ENCODE measurements around the gene OTOR.

The OTOR gene

DNA sequence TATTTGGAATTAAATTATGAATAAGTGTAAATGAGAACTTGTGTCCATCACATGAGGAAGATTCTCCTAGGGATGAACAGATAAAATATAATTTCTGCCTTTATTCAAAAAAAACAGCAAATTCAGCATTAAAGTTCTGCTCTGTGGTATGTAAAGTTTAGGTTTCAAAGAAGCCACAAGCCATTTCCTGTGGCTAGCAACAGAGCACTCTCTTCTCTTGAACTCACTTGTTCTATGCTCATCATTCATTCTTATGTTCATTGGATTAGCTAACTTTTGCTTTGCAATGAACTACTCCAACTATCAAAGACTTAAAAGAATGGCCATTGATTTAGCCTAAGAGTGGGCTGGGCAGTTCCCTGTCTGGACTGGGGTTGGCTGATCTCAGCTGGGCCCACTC, 39.1 kb upstream of the OTOR start:
- ChIA-PET POLR2A (no interaction called here), CTCF (no interaction called here)
- TF ChIP-seq BHLHE40 (IDR thresholded peaks at IDR 0.05; ENCODE audit: borderline replicate concordance) (no peak), FOXK2 (IDR thresholded peaks at IDR 0.05) (no peak), CTBP1 (IDR thresholded peaks at IDR 0.05; ENCODE audit: borderline replicate concordance) (no peak), LEF1 (IDR thresholded peaks at IDR 0.05; ENCODE audit: borderline replicate concordance) (no peak), TARDBP (IDR thresholded peaks at IDR 0.05) (no peak), ZNF384 (IDR thresholded peaks at IDR 0.05) (no peak), FOXM1 (IDR thresholded peaks at IDR 0.05; ENCODE audit: borderline replicate concordance) (no peak), NFRKB (IDR thresholded peaks at IDR 0.05) (no peak), L3MBTL2 (conservative IDR thresholded peaks at IDR 0.05) (no peak), SP1 (IDR thresholded peaks at IDR 0.05) (no peak), ARNT (IDR thresholded peaks at IDR 0.05) (no peak), HDGF (IDR thresholded peaks at IDR 0.05; ENCODE audit: borderline replicate concordance) (no peak), ELF4 (IDR thresholded peaks at IDR 0.05) (no peak), SUZ12 (IDR thresholded peaks at IDR 0.05) (no peak), FOXA1 (IDR thresholded peaks at IDR 0.05) (no peak)
- TF ChIP-seq, protein P1, sequence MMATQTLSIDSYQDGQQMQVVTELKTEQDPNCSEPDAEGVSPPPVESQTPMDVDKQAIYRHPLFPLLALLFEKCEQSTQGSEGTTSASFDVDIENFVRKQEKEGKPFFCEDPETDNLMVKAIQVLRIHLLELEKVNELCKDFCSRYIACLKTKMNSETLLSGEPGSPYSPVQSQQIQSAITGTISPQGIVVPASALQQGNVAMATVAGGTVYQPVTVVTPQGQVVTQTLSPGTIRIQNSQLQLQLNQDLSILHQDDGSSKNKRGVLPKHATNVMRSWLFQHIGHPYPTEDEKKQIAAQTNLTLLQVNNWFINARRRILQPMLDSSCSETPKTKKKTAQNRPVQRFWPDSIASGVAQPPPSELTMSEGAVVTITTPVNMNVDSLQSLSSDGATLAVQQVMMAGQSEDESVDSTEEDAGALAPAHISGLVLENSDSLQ (IDR thresholded peaks at IDR 0.05) = no peak
- DNase-seq (ENCODE audit: extremely low spot score) = no peak

DNA sequence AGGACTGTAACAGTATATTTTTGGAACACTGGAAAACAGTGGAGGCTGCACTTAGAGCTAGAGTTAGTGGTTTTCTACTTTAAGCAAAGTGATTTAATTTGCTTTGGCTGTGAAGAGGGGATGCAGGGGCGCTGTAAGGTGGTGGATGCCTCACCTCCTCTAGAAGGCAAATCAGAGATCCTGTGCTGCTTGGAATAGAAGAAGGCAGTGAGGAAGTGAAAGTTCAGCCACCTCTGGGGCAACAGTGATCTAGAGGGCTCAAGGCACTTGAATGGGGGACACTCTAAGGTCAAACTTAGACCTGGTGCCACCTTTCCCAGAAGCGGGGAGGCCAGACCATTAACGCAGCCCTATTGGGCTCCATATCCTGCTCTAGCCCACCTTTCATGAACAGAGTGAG, 37.4 kb upstream of the OTOR start:
- ChIA-PET CTCF (interaction anchor here (1.3 kb wide), 1 partner anchor 193 kb away, joined by 3 read pairs; no protein-coding TSS in a partner anchor), POLR2A (no interaction called here)
- no peak for DNase-seq (ENCODE audit: extremely low spot score)
- no peak for TF ChIP-seq FOXK2 (IDR thresholded peaks at IDR 0.05)
- no peak for TF ChIP-seq FOXA1 (IDR thresholded peaks at IDR 0.05)
- no peak for TF ChIP-seq ELF4 (IDR thresholded peaks at IDR 0.05)
- TF ChIP-seq FOXM1 (IDR thresholded peaks at IDR 0.05; ENCODE audit: borderline replicate concordance) = no peak
- TF ChIP-seq L3MBTL2 (conservative IDR thresholded peaks at IDR 0.05) = no peak
- TF ChIP-seq ARNT (IDR thresholded peaks at IDR 0.05) = no peak
- no peak for TF ChIP-seq NFRKB (IDR thresholded peaks at IDR 0.05)
- TF ChIP-seq SP1 (IDR thresholded peaks at IDR 0.05) = no peak
- no peak for TF ChIP-seq SUZ12 (IDR thresholded peaks at IDR 0.05)
- TF ChIP-seq, protein P1 (IDR thresholded peaks at IDR 0.05) = no peak
- no peak for TF ChIP-seq TARDBP (IDR thresholded peaks at IDR 0.05)
- no peak for TF ChIP-seq HDGF (IDR thresholded peaks at IDR 0.05; ENCODE audit: borderline replicate concordance)
- no peak for TF ChIP-seq BHLHE40 (IDR thresholded peaks at IDR 0.05; ENCODE audit: borderline replicate concordance)
- TF ChIP-seq ZNF384 (IDR thresholded peaks at IDR 0.05) = no peak
- no peak for TF ChIP-seq LEF1 (IDR thresholded peaks at IDR 0.05; ENCODE audit: borderline replicate concordance)
- TF ChIP-seq CTBP1 (IDR thresholded peaks at IDR 0.05; ENCODE audit: borderline replicate concordance) = no peak

DNA sequence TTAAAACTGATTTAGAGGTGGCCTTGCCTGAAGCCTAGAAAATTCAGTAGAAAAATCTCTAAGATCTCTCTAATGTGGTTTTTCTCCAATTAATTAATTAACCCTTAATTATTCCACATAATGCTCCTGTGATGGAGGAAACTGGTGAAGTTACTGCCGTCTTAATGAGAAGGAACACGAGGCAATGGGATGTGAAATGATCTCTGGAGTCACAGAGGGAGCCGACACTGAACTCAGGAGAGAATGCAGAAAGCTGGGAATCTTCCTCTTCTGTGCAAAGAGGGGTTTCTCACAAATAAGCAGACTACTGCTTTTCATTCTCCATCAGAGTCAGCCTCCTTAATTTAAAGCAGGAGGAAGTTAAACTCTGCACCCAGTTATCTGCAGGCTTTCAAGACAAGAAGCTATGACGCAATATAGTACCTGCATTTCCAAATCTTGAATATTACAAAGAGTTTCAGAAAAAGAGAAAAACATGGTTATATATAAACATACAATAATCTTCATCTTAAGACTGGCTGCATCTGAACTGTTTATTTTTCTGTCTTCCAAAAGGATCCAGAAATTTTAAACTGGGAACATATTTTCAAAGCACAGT, 36.4 kb upstream of the OTOR start:
- ChIA-PET POLR2A (no interaction called here), CTCF (no interaction called here)
- TF ChIP-seq L3MBTL2 (conservative IDR thresholded peaks at IDR 0.05) (no peak), SP1 (IDR thresholded peaks at IDR 0.05) (no peak), LEF1 (IDR thresholded peaks at IDR 0.05; ENCODE audit: borderline replicate concordance) (no peak), CTBP1 (IDR thresholded peaks at IDR 0.05; ENCODE audit: borderline replicate concordance) (no peak), ZNF384 (IDR thresholded peaks at IDR 0.05) (no peak), NFRKB (IDR thresholded peaks at IDR 0.05) (no peak)
- TF ChIP-seq, protein P1 (IDR thresholded peaks at IDR 0.05) = no peak
- no peak for DNase-seq (ENCODE audit: extremely low spot score)

DNA sequence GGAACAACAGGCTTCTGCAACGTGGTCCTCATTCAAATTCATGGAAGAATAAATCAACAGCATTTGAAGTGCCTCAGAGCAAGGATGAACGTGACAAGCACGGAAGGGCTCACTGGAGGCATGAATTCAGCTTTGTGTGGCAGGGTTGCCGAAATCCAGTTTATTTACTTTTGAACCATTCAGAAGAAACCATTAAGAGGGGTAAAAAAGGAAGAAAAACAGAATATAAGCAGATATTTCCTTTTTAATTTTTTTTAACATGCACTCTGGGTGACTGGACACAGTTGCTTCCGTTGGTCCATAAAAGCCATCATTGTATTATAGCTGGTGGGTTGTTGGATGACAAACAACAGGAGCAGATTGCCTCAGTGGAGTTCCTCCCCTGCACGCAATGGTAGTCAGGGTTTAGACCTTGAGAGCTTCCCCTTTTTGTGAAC, 35.6 kb upstream of the OTOR start:
- TF ChIP-seq ZNF384 (IDR thresholded peaks at IDR 0.05) = no peak
- no peak for TF ChIP-seq BHLHE40 (IDR thresholded peaks at IDR 0.05; ENCODE audit: borderline replicate concordance)
- TF ChIP-seq, protein P1 (IDR thresholded peaks at IDR 0.05) = no peak
- no peak for TF ChIP-seq TARDBP (IDR thresholded peaks at IDR 0.05)
- TF ChIP-seq FOXM1 (IDR thresholded peaks at IDR 0.05; ENCODE audit: borderline replicate concordance) = no peak
- DNase-seq (ENCODE audit: extremely low spot score) = no peak
- CTCF ChIA-PET = no interaction called here
- POLR2A ChIA-PET = no interaction called here

DNA sequence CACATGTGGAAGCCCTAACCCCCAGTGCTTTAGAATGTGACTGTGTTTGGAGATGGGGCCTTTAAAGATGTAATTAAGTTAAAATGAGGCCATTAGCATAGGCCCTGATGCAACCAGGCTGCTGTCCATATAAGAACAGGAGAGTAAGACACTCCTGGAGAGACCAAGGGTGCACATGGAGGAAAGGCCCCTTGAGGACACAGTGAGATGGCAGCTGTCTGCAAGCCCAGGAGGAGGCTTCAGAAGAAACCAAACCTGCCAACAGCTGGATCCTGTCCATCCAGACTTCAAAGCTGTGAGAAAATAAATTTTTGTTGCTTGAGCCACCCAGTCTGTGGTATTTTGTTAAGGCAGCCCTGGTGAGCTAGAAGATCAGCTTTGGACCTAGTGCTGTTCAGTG, 35.1 kb upstream of the OTOR start:
- no peak for DNase-seq (ENCODE audit: extremely low spot score)
- no peak for TF ChIP-seq ZNF384 (IDR thresholded peaks at IDR 0.05)
- no peak for TF ChIP-seq CTBP1 (IDR thresholded peaks at IDR 0.05; ENCODE audit: borderline replicate concordance)
- no peak for TF ChIP-seq SUZ12 (IDR thresholded peaks at IDR 0.05)
- TF ChIP-seq HDGF (IDR thresholded peaks at IDR 0.05; ENCODE audit: borderline replicate concordance) = no peak
- ChIA-PET CTCF (no interaction called here), POLR2A (no interaction called here)

DNA sequence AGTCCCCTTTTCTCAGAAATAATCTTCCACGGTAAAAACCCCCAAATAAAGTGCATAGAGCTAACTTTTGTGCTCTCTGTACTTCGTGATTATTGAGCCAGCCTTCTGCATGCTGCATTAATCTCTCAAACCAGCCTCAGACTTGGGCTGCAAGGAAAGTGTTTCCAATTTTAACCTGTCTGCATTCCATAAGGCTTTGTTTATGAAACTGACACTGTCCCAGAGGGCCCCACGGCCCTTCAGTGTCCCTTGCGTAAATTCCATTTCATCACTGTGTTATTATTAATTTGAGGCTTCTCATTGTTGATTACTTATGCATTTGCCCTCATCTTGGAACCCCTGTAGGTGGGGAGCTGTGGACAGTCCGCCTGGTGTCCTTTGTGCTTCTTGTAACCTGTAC, 33.9 kb upstream of the OTOR start:
- ChIA-PET CTCF (no interaction called here), POLR2A (no interaction called here)
- DNase-seq (ENCODE audit: extremely low spot score) = no peak

More for the DNA sequence above, 33.9 kb upstream of the OTOR start:
- no peak for TF ChIP-seq TARDBP (IDR thresholded peaks at IDR 0.05)
- TF ChIP-seq, protein P1 (IDR thresholded peaks at IDR 0.05) = no peak
- no peak for TF ChIP-seq L3MBTL2 (conservative IDR thresholded peaks at IDR 0.05)
- no peak for TF ChIP-seq SP1 (IDR thresholded peaks at IDR 0.05)
- no peak for TF ChIP-seq FOXM1 (IDR thresholded peaks at IDR 0.05; ENCODE audit: borderline replicate concordance)
- TF ChIP-seq FOXK2 (IDR thresholded peaks at IDR 0.05) = no peak
- no peak for TF ChIP-seq ARNT (IDR thresholded peaks at IDR 0.05)
- TF ChIP-seq NFRKB (IDR thresholded peaks at IDR 0.05) = no peak
- TF ChIP-seq ELF4 (IDR thresholded peaks at IDR 0.05) = no peak
- TF ChIP-seq LEF1 (IDR thresholded peaks at IDR 0.05; ENCODE audit: borderline replicate concordance) = no peak
- no peak for TF ChIP-seq SUZ12 (IDR thresholded peaks at IDR 0.05)

Data from HEK293T (cell line).